ENCODE measurements around the gene ZMYM2.

DNA sequence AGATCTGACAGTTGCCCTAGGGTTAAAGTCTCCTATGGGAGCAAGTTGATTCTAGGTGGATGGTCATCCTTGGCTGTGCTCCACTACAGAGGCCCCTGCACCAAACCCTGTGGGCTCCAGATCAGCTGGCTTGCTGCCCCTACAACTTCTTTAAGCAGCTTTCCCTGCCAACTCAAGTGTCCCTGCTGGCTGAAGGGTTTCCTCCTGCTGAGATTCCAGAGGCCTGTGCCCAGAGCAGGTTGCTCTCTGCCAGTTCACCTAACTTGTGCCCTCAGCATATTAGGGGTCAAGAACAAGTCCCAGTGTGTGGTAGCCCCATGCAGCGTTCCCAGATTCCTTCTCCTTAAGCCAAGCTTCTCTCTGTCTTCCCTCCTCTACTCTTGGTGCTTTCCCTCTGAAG lies 85.6 kb downstream of the ZMYM2 start:
- TF ChIP-seq, protein P1, sequence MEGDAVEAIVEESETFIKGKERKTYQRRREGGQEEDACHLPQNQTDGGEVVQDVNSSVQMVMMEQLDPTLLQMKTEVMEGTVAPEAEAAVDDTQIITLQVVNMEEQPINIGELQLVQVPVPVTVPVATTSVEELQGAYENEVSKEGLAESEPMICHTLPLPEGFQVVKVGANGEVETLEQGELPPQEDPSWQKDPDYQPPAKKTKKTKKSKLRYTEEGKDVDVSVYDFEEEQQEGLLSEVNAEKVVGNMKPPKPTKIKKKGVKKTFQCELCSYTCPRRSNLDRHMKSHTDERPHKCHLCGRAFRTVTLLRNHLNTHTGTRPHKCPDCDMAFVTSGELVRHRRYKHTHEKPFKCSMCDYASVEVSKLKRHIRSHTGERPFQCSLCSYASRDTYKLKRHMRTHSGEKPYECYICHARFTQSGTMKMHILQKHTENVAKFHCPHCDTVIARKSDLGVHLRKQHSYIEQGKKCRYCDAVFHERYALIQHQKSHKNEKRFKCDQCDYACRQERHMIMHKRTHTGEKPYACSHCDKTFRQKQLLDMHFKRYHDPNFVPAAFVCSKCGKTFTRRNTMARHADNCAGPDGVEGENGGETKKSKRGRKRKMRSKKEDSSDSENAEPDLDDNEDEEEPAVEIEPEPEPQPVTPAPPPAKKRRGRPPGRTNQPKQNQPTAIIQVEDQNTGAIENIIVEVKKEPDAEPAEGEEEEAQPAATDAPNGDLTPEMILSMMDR (IDR thresholded peaks at IDR 0.05) = no peak
- TF ChIP-seq POLR2A (IDR thresholded peaks at IDR 0.05) = no peak
- TF ChIP-seq POLR2AphosphoS5 (IDR thresholded peaks at IDR 0.05) = no peak

Data from gastroesophageal sphincter (tissue), 3 donors.